HepG2 (cell line): ENCODE data around the gene NCKAP1. TPM values are rescaled to one million over a fixed set of nuclear protein-coding genes. Genes with fewer than 3 reads are reported as not detected.
A peak's percentile ranks its signal among the peaks of the same experiment; 100 is the strongest.

Experiments
- ATAC-seq: fragments of 200-7000 bp; cut with Tn5 transposase; 3 replicates; pipeline ENCODE4 v1.9.1; 2020; ENCODE audit warnings: mild to moderate bottlenecking, moderate library complexity
- BruUV-seq: library from RNA; stranded (reverse); fragments of 400-500 nt; replicated peaks from 2 replicates; lab custom pipeline; 2021; lab: Mats Ljungman, UMichigan
- CTCF ChIA-PET: fragments of 300-600 bp; formaldehyde crosslinking; extraction: SDS; loops from one replicate; lab custom pipeline; 2021; ENCODE audit warnings: low total read pairs, inconsistent platforms, low intra/inter-chr PET ratio; lab: Yijun Ruan, JAX
- POLR2A ChIA-PET: fragments of 350-600 bp; sonication (Branson Sonifier 250); formaldehyde crosslinking; loops from one replicate; lab custom pipeline; 2020; ENCODE audit warnings: antibody characterized with exemption, inconsistent platforms; lab: Yijun Ruan, JAX
- DNase-seq: peaks from one replicate; pipeline ENCODE4 v3.0.0-alpha.2; 2015; ENCODE audit warnings: low spot score
- FAIRE-seq: peaks from 3 replicates; lab custom pipeline; 2011; peaks lifted over from hg19 to GRCh38; lab: Jason Lieb, UNC
- H2AFZ ChIP-seq: one replicate; pipeline ENCODE4 v1.6.1; 2011; ENCODE audit warnings: low read length, inconsistent platforms
- H3K27ac ChIP-seq: fragments of 300-600 bp; 3 replicates; pipeline ENCODE4 v1.8.0; 2011; ENCODE audit warnings: mixed run types, mild to moderate bottlenecking, mixed read lengths, low read length, inconsistent platforms; ENCODE audit not compliant: insufficient read depth; ENCODE audit errors: extremely low read length
- H3K27me3 ChIP-seq, 2 experiments: fragments of 200-600 bp in 1 of 2; 2 replicates in 1 of 2; 3 replicates in 1 of 2; pipeline versions ENCODE4 v1.6.0 to v1.8.0; 2011; ENCODE audit warnings: low read length in 2 of 2, mild to moderate bottlenecking in 2 of 2, moderate library complexity in 2 of 2, inconsistent platforms in 1 of 2; ENCODE audit not compliant: insufficient read depth in 2 of 2, control insufficient read depth in 1 of 2
- H3K36me3 ChIP-seq, 2 experiments: fragments of 200-600 bp in 1 of 2; replicated peaks in 1 of 2; 2 replicates in 1 of 2; 3 replicates in 1 of 2; pipeline versions ENCODE4 v1.5.1 to v1.8.0; 2011; ENCODE audit warnings: low read length in 2 of 2, inconsistent platforms in 1 of 2; ENCODE audit not compliant: insufficient read depth in 2 of 2, control insufficient read depth in 1 of 2
- H3K4me1 ChIP-seq: 2 replicates; pipeline ENCODE4 v1.5.1; 2012; ENCODE audit warnings: low read length, inconsistent platforms; ENCODE audit not compliant: insufficient read depth
- H3K4me2 ChIP-seq: 2 replicates; pipeline ENCODE4 v1.6.0; 2011; ENCODE audit warnings: low read depth, low read length, inconsistent platforms
- H3K4me3 ChIP-seq, 3 experiments: fragments of 200-600 bp in 1 of 3; sonication (generic), shearing (Covaris generic) in 1 of 3; replicated peaks in 1 of 3; 2 replicates each; pipeline ENCODE4 v1.5.1; 2011 to 2016; ENCODE audit warnings: low read length in 3 of 3, inconsistent platforms in 2 of 3, low read depth in 2 of 3, mild to moderate bottlenecking in 2 of 3, control low read depth in 1 of 3, mixed read lengths in 1 of 3; ENCODE audit not compliant: insufficient read depth in 1 of 3
- H3K79me2 ChIP-seq: one replicate; pipeline ENCODE4 v1.6.1; 2011; ENCODE audit warnings: low read length, inconsistent platforms; ENCODE audit not compliant: insufficient read depth
- H3K9ac ChIP-seq: 2 replicates; pipeline ENCODE4 v1.6.0; 2011; ENCODE audit warnings: mild to moderate bottlenecking, low read depth, low read length, inconsistent platforms; ENCODE audit not compliant: insufficient read depth
- H3K9me3 ChIP-seq: 2 replicates; pipeline ENCODE4 v1.5.1; 2012; ENCODE audit warnings: mild to moderate bottlenecking, low read length
- H4K20me1 ChIP-seq: 2 replicates; pipeline ENCODE4 v1.6.0; 2011; ENCODE audit warnings: inconsistent platforms, mild to moderate bottlenecking, low read length, moderate library complexity; ENCODE audit not compliant: insufficient read depth
- DPF2 ChIP-seq: sonication (generic); formaldehyde crosslinking; IDR thresholded peaks from 2 replicates; pipeline ENCODE4 v1.4.0; 2020; ENCODE audit warnings: mild to moderate bottlenecking, low read depth, missing genetic modification reagents, borderline replicate concordance
- IKZF4 ChIP-seq: sonication (generic); formaldehyde crosslinking; IDR thresholded peaks from 2 replicates; pipeline ENCODE4 v1.5.1; 2020; ENCODE audit warnings: borderline replicate concordance, mild to moderate bottlenecking, low read depth, missing genetic modification reagents; ENCODE audit errors: not compliant biosample characterization
- KAT8 ChIP-seq: IDR thresholded peaks from 2 replicates; pipeline ENCODE4 v1.6.1; 2016; ENCODE audit warnings: missing genetic modification reagents, missing compliant biosample characterization
- MIXL1 ChIP-seq: IDR thresholded peaks from 2 replicates; pipeline ENCODE4 v1.6.1; 2016
- NFIC ChIP-seq: IDR thresholded peaks from 2 replicates; pipeline ENCODE4 v1.6.1; 2012; ENCODE audit warnings: mild to moderate bottlenecking, low read length, inconsistent platforms
- PHF8 ChIP-seq: sonication (generic); formaldehyde crosslinking; IDR thresholded peaks from 2 replicates; pipeline ENCODE4 v1.5.0; 2020; ENCODE audit warnings: missing genetic modification reagents
- SAFB2 ChIP-seq: sonication (generic); formaldehyde crosslinking; IDR thresholded peaks from 2 replicates; pipeline ENCODE4 v1.5.1; 2020; ENCODE audit warnings: missing genetic modification reagents, low read depth, mild to moderate bottlenecking, borderline replicate concordance
- SATB2 ChIP-seq: sonication (generic); formaldehyde crosslinking; IDR thresholded peaks from 2 replicates; pipeline ENCODE4 v1.5.0; 2020; ENCODE audit warnings: missing genetic modification reagents
- SP5 ChIP-seq: IDR thresholded peaks from 2 replicates; pipeline ENCODE4 v1.6.1; 2016; ENCODE audit warnings: low read depth, borderline replicate concordance
- TARDBP ChIP-seq: sonication (generic); formaldehyde crosslinking; IDR thresholded peaks from 2 replicates; pipeline ENCODE4 v1.8.0; 2022; ENCODE audit warnings: mild to moderate bottlenecking, missing genetic modification reagents
- ZNF367 ChIP-seq: sonication (generic); formaldehyde crosslinking; IDR thresholded peaks from 2 replicates; pipeline ENCODE4 v1.4.0; 2020; ENCODE audit warnings: missing genetic modification reagents, borderline replicate concordance
- ZNF383 ChIP-seq: sonication (generic); formaldehyde crosslinking; IDR thresholded peaks from 2 replicates; pipeline ENCODE4 v1.4.0; 2020; ENCODE audit warnings: missing genetic modification reagents, mild to moderate bottlenecking, borderline replicate concordance
- ZNF546 ChIP-seq: sonication (generic); formaldehyde crosslinking; conservative IDR thresholded peaks from 2 replicates; pipeline ENCODE4 v1.8.1; 2023; ENCODE audit warnings: mild to moderate bottlenecking, missing genetic modification reagents
- WGBS: methylation state at CpG from one replicate; pipeline ENCODE4 v1.1.6; 2017; ENCODE audit warnings: low lambda C conversion rate; 5-methylcytosine and 5-hydroxymethylcytosine counted together
- in situ Hi-C: cut with HindIII; loops from 2 replicates; pipeline ENCODE4 v1.10.0; 2017; ENCODE audit warnings: low pct_unique_long_range_greater_than_20kb; ENCODE audit not compliant: extremely low pct_ligation_motif_present
- intact Hi-C: fragments of 100-400 bp; cut with micrococcal nuclease; formaldehyde crosslinking; loops from one replicate; pipeline ENCODE4 v1.10.0; 2022; ENCODE audit not compliant: unreplicated experiment
- polyA plus RNA-seq, 8 experiments: library from polyadenylated mRNA; depleted of rRNA in 3 of 8; stranded (reverse) in 7 of 8; unstranded in 1 of 8; fragments of >200 nt; fragmentation: Illumina TruSeq in 4 of 8; extraction: Trizol in 4 of 8; gene quantifications; 2 replicates each; pipeline versions ENCODE4 v1.2.1 to v1.2.3, GENCODE V29; 2011 to 2016; ENCODE audit warnings: low read depth in 4 of 8, missing spikeins in 1 of 8, mixed read lengths in 1 of 8; ENCODE audit not compliant: insufficient read depth in 1 of 8
- total RNA-seq, 5 experiments: library from RNA; depleted of rRNA; stranded (reverse); fragments of >200 nt; fragmentation: Illumina TruSeq; extraction: Trizol; gene quantifications; 2 replicates each; pipeline ENCODE4 v1.2.3, GENCODE V29; 2016; ENCODE audit warnings: low read depth in 1 of 5
- TF ChIP-seq, protein P1 (sequence below): IDR thresholded peaks from 2 replicates; pipeline ENCODE4 v1.6.1; 2012; ENCODE audit warnings: low read depth, low read length, improper control_type of control experiment
- TF ChIP-seq, protein P2 (sequence below): sonication (generic); formaldehyde crosslinking; IDR thresholded peaks from 2 replicates; pipeline ENCODE4 v1.8.1; 2023; ENCODE audit warnings: missing genetic modification reagents, mild to moderate bottlenecking, borderline replicate concordance
- TF ChIP-seq, protein P3 (sequence below): sonication (generic); formaldehyde crosslinking; IDR thresholded peaks from 2 replicates; pipeline ENCODE4 v1.4.0; 2020; ENCODE audit warnings: mild to moderate bottlenecking, missing genetic modification reagents

The NCKAP1 gene
- total and polyA plus RNA-seq, 2 of the 13 experiments (the other 11 are each of a cell fraction or from before 2014, with no cell fraction given), result 72.1 to 96.3 TPM

DNA sequence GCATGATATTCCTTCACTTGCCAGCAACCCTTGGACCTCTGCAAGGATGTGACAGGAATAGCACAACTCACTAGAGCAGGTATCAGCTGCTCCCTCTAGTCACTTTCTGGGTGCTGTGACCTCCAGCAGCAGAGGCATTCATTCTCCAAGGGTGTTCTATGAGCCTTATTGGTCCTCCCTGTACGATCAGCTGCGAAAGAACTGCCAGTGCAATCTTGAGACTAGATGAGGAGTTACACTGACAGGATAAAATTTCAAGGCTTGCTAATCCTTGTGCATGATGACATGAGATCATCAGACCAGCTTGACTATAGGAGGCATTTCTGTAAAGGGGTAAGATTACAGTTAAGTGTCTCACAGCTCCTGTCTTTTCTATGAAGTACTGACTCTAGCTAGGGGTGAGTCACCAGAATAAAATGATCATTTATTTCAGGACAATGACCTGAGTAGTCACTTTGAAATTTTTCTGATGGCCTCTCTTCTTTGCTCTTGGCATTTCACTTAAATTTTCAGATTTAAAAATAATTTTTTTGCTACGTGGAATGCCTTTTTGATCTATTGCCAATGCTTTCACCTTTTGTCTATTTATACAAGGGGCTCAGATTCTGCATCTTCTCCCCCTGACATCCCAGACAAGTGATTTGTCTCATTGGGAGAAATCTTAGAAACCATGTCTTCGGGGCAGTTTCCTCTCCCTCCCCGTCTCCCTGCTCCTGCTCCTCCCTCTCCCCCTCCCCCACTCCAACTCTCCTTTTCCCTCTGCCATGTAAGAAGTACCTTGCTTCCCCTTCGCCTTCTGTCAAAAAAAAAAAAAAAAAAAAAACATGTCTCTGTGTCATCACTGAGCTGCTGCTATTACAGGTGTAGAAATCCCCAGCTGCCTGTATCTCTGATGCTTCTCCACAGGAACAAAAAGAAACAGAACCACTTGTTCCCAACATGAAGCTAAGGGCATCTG is 122.6 kb downstream of the NCKAP1 start:
- CTCF ChIA-PET, result no interaction called here
- FAIRE-seq, result no peak

DNA sequence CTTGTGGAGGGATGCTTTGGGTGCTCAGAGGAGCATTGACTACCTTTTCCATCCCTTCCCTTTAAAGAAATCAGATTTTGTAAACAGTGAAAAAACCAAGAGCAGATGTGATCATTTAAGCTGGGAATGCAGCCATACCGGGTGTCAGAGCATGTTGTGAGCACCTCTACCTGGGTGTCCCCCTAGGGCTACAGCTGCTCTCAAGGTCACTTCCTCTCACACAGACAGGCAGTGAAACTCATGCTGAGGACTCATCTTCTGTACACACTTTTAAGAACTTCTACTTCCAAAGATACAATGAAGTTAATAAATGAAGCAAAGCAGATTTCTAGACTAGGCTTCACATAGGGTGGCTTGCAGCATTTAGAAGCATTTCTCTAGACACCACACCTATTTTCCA is 123.4 kb downstream of the NCKAP1 start:
- Histone ChIP-seq H3K27ac (no peak overlapping the region), H3K4me2 (no peak overlapping the region), H3K9me3 (no peaks in the 10 kb centered on the region), H3K4me3 (no peak overlapping the region), H4K20me1 (no peaks in the 10 kb centered on the region), H2AFZ (no peak overlapping the region), H3K79me2 (no peaks in the 10 kb centered on the region), H3K4me1 (peaks cover 15% of the 10 kb centered on the region), H3K27me3 (no peaks in the 10 kb centered on the region), H3K36me3 (peaks cover 0 to 16% of the 10 kb centered on the region in 2 experiments; a peak in 3 of 5 replicates), H3K9ac (no peak overlapping the region)
- ATAC-seq, result peak; percentile 50
- ChIA-PET POLR2A (no interaction called here), CTCF (no interaction called here)
- DNase-seq, result no peak
- intact Hi-C loops, result loop anchor here (5.0 kb wide), 1 partner anchor 48 kb away; the partner anchor contains the start of gene FRZB
- FAIRE-seq, result no peak
- in situ Hi-C loops, result no loop called here
- no peak for TF ChIP-seq ZNF367 (CRISPR knock-in tag)
- TF ChIP-seq ZNF546 (CRISPR knock-in tag), result no peak
- no peak for TF ChIP-seq IKZF4 (CRISPR knock-in tag)
- TF ChIP-seq SP5 (CRISPR knock-in tag), result no peak
- TF ChIP-seq, protein P1, sequence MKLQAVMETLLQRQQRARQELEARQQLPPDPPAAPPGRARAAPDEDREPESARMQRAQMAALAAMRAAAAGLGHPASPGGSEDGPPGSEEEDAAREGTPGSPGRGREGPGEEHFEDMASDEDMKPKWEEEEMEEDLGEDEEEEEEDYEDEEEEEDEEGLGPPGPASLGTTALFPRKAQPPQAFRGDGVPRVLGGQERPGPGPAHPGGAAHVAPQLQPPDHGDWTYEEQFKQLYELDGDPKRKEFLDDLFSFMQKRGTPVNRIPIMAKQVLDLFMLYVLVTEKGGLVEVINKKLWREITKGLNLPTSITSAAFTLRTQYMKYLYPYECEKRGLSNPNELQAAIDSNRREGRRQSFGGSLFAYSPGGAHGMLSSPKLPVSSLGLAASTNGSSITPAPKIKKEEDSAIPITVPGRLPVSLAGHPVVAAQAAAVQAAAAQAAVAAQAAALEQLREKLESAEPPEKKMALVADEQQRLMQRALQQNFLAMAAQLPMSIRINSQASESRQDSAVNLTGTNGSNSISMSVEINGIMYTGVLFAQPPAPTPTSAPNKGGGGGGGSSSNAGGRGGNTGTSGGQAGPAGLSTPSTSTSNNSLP, result no peak
- no peak for TF ChIP-seq SAFB2 (CRISPR knock-in tag)
- TF ChIP-seq, protein P2, sequence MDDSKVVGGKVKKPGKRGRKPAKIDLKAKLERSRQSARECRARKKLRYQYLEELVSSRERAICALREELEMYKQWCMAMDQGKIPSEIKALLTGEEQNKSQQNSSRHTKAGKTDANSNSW (CRISPR knock-in tag), result no peak
- no peak for TF ChIP-seq ZNF383
- TF ChIP-seq KAT8, result no peak
- no peak for TF ChIP-seq TARDBP
- no peak for TF ChIP-seq PHF8 (CRISPR knock-in tag)
- TF ChIP-seq, protein P3, sequence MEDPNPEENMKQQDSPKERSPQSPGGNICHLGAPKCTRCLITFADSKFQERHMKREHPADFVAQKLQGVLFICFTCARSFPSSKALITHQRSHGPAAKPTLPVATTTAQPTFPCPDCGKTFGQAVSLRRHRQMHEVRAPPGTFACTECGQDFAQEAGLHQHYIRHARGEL (CRISPR knock-in tag), result no peak
- no peak for TF ChIP-seq DPF2
- BruUV-seq, result no TSS peak
- 93% methylated on average over 1 of the region's 1 CpG for WGBS

More for the DNA sequence above, 122.6 kb downstream of the NCKAP1 start:
- in situ Hi-C loops, result no loop called here
- 95% methylated on average over 6 of the region's 6 CpGs for whole genome bisulfite sequencing
- TF ChIP-seq NFIC (no peak), MIXL1 (no peak), SATB2 (CRISPR knock-in tag) (no peak)
- TF ChIP-seq, all 625 proteins: peak for 0
- intact Hi-C loops, result no loop called here
- Histone ChIP-seq H3K79me2 (no peaks in the 10 kb centered on the region), H2AFZ (no peak overlapping the region), H4K20me1 (no peaks in the 10 kb centered on the region), H3K4me1 (peaks cover 15% of the 10 kb centered on the region), H3K27ac (no peak overlapping the region), H3K9ac (no peak overlapping the region), H3K36me3 (peaks cover 0 to 18% of the 10 kb centered on the region in 2 experiments; a peak in 3 of 5 replicates), H3K9me3 (no peaks in the 10 kb centered on the region), H3K27me3 (no peaks in the 10 kb centered on the region), H3K4me3 (no peak overlapping the region), H3K4me2 (no peak overlapping the region)
- DNase-seq (no peak), ATAC-seq (peak; percentile 39)
- BruUV-seq, result no TSS peak
- POLR2A ChIA-PET, result no interaction called here
